Left ventricle myocardium inferior (tissue), 1 donor: ENCODE measurements around the gene GJB3. TPM values are rescaled to one million over a fixed set of nuclear protein-coding genes. Genes with fewer than 3 reads are reported as not detected.
"Not testable (repeated sequence)": the region's sequence is repeated elsewhere in the genome, so short reads cannot be mapped to it uniquely, and the experiment has no call there.

ENCODE experiments used
- DNase-seq: peaks from one replicate; pipeline ENCODE4 v3.0.0-alpha.2; 2020
- H3K27ac ChIP-seq: fragments of 200-600 bp; replicated peaks from 2 replicates; pipeline ENCODE4 v1.8.0; 2021
- H3K27me3 ChIP-seq: fragments of 200-600 bp; 2 replicates; pipeline ENCODE4 v1.8.0; 2021; ENCODE audit warnings: low read depth
- H3K36me3 ChIP-seq: fragments of 200-600 bp; 2 replicates; pipeline ENCODE4 v1.8.0; 2021
- H3K4me1 ChIP-seq: fragments of 200-600 bp; 2 replicates; pipeline ENCODE4 v1.8.0; 2021
- H3K4me3 ChIP-seq: fragments of 200-600 bp; 2 replicates; pipeline ENCODE4 v1.8.0; 2021; ENCODE audit warnings: mild to moderate bottlenecking, moderate library complexity
- H3K9me3 ChIP-seq: fragments of 200-600 bp; replicated peaks from 2 replicates; pipeline ENCODE4 v1.8.0; 2021
- intact Hi-C: fragments of 100-400 bp; cut with micrococcal nuclease; formaldehyde crosslinking; loops from one replicate; pipeline ENCODE4 v1.11.0; 2022
- total RNA-seq: library from RNA; stranded (reverse); fragmentation: NEBNext Ultra II Directional; extraction: Animal tissue kit (Norgen Biotek cat#: 25700); gene quantifications from one replicate; pipeline ENCODE4 v1.2.1, GENCODE V29; 2021
- TF ChIP-seq, protein P1 (sequence below): fragments of 200-600 bp; IDR thresholded peaks from 2 replicates; pipeline ENCODE4 v1.8.0; 2021; ENCODE audit warnings: antibody characterized with exemption, mild to moderate bottlenecking, borderline replicate concordance
- donor health status: DM: no; HTN: yes; CAD: no; lungs with severe emphysema.

GJB3 gene
- total RNA-seq, 1 donor from 2014 or later, result not detected

DNA sequence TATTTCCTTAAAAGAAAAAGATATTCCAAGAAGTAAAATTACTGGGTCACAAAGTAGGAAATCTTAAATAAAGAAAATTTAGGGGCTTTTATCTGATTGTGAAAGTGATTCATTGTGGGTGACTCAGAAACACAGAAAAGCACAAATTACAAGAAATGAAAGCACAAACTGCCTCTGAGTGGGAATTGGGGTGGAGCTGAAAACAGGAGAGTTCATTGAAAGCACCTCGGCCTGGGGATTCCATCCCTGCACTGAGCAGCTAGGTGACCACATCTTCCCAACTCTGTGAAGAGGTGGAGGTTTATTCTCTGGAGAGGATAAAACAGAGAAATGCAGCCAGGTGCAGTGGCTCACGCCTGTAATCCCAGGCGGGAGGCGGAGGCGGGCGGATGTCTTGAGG is 19.2 kb downstream of the GJB3 start:
- Histone ChIP-seq H3K4me3 (no peak overlapping the region), H3K27me3 (no peaks in the 10 kb centered on the region), H3K36me3 (peaks cover 16% of the 10 kb centered on the region), H3K27ac (peak overlapping the region; percentile 17), H3K4me1 (peaks cover 22% of the 10 kb centered on the region), H3K9me3 (peaks cover 12% of the 10 kb centered on the region)
- intact Hi-C loops, result no loop called here
- no peak for DNase-seq
- TF ChIP-seq, protein P1, sequence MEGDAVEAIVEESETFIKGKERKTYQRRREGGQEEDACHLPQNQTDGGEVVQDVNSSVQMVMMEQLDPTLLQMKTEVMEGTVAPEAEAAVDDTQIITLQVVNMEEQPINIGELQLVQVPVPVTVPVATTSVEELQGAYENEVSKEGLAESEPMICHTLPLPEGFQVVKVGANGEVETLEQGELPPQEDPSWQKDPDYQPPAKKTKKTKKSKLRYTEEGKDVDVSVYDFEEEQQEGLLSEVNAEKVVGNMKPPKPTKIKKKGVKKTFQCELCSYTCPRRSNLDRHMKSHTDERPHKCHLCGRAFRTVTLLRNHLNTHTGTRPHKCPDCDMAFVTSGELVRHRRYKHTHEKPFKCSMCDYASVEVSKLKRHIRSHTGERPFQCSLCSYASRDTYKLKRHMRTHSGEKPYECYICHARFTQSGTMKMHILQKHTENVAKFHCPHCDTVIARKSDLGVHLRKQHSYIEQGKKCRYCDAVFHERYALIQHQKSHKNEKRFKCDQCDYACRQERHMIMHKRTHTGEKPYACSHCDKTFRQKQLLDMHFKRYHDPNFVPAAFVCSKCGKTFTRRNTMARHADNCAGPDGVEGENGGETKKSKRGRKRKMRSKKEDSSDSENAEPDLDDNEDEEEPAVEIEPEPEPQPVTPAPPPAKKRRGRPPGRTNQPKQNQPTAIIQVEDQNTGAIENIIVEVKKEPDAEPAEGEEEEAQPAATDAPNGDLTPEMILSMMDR, result no peak

DNA sequence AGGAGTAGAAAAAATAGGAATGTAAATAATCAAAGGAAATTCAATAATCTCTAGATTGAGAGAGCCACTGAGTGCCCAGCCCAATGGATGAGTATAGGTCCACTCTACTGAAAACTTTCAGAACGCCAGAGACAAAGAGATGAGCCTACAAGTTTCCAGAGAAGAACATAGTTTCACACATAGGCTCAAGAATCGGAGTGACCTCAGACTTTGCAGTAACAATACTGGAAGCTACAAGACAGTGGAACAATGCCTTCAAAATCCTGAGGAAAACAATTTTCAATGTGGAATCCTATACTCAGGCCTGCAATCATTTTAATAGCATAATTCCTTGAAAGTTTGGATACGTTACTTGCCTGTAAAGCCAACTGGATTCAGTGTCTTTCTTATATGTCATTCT is 22.8 kb downstream of the GJB3 start:
- intact Hi-C loops, result no loop called here

DNA sequence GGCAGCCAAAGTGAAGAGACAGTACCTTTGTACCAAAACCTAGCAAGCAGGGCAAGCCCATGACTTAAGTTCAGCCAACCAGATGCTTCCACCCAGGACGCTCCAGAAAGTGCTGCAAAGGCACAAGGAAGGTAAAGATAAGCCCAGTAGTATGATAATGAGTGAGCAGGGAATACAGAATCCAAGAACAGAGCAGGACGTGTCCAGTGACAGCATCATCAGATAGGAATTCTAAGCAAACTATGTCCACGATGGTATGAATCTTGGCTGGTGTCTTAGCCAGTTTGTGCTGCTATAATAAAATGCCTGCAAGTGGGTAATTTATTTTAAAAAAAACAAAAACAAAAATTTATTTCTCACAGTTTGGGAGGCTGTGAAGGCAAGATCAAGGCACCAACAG is 25.4 kb downstream of the GJB3 start:
- Histone ChIP-seq H3K4me1 (peaks cover 18% of the 10 kb centered on the region), H3K4me3 (no peak overlapping the region), H3K27me3 (no peaks in the 10 kb centered on the region), H3K27ac (no peak overlapping the region), H3K36me3 (peaks cover 5% of the 10 kb centered on the region), H3K9me3 (peaks cover 15% of the 10 kb centered on the region)
- intact Hi-C loops, result no loop called here
- no peak for DNase-seq
- TF ChIP-seq, protein P1, result no peak

More for the DNA sequence above, 22.8 kb downstream of the GJB3 start:
- Histone ChIP-seq H3K27me3 (no peaks in the 10 kb centered on the region), H3K36me3 (no peaks in the 10 kb centered on the region), H3K4me3 (no peak overlapping the region), H3K27ac (no peak overlapping the region), H3K4me1 (peaks cover 30% of the 10 kb centered on the region), H3K9me3 (peaks cover 12% of the 10 kb centered on the region)
- TF ChIP-seq, protein P1, result no peak
- DNase-seq, result no peak

DNA sequence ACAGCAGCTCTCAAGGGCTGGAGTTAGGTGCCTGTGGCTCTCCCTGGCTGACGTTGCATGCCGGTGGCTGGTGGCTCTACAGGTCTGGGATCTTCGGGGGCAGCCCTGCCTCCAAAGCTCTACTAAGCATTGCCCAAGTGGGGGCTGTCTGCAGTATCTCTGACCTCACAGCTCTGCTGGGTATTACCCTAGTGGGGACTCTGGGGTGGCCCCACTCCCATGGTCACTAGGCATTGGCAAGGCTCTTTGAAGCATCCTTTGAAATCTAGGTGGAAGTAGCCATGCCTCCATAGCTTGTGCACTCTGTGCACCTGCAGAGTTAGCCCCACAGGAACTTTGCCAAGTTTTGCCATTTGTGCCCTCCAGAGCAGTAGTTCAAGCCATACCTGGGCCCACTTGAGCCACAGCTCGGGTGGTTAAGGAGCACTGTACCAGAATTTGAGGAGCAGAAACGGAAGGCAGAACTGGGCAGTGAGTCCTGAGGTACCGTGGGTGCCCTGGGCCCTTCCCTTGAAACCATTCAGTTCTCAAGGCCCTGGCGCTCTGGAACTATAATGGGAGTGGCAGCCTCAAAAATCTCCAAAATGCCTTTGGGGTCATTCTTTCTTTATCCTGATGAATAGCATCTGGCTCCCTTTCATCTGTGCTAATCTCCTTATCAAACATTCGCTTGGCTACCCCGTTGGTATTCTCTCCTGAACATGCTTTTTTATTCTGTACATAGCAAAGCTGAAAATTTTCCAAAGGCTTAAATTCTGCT is 27.2 kb downstream of the GJB3 start:
- intact Hi-C loops, result no loop called here
- TF ChIP-seq, protein P1, result no peak

DNA sequence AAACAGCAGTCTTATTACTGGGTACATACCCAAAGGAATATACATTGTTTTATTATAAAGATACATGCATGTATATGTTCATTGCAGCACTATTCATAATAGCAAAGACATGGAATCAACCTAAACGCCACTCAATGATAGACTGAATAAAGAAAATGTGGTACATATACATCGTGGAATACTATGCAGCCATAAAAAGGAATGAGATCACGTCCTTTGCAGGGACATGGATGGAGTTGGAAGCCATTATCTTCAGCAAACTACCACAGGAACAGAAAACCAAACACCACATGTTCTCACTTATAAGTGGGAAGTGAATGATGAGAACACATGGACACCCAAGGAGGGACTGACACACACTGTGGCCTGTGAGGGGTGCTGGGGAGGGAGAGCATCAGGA is 29.8 kb downstream of the GJB3 start:
- H3K9me3 ChIP-seq, DNase-seq, intact Hi-C loops, H3K27ac ChIP-seq, H3K4me1 ChIP-seq, H3K36me3 ChIP-seq, H3K4me3 ChIP-seq, H3K27me3 ChIP-seq: not testable (repeated sequence)

More for the DNA sequence above, 27.2 kb downstream of the GJB3 start:
- Histone ChIP-seq H3K36me3 (peaks cover 5% of the 10 kb centered on the region), H3K4me1 (peaks cover 18% of the 10 kb centered on the region), H3K9me3 (peaks cover 13% of the 10 kb centered on the region), H3K4me3 (no peak overlapping the region), H3K27me3 (no peaks in the 10 kb centered on the region), H3K27ac (no peak overlapping the region)
- DNase-seq, result no peak

DNA sequence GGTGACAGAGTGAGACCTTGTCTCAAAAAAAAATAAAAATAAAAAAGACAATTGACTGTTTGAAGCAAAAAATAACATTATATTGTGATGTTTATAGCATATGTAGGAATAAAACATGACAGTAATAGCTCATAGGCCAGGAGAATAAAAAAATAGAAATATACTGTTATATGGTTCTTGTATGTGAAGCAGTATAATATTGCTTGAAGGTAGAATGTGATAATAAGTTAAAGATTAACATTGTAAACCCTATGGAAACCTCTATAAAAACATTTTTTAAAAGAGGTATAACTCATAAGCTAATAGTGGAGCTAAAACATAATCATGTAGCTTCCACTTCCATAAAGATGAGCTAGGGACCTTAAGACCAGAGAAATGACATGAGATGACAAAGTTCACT is 35.3 kb downstream of the GJB3 start:
- no peak overlapping the region for H3K27ac ChIP-seq
- DNase-seq, result no peak
- intact Hi-C loops, result no loop called here
- no peak overlapping the region for H3K4me3 ChIP-seq
- peaks cover 9% of the 10 kb centered on the region for H3K9me3 ChIP-seq
- H3K27me3 ChIP-seq, result no peaks in the 10 kb centered on the region
- TF ChIP-seq, protein P1, result no peak
- peaks cover 5% of the 10 kb centered on the region for H3K4me1 ChIP-seq
- no peaks in the 10 kb centered on the region for H3K36me3 ChIP-seq
